GM08714 (cell line): ENCODE measurements around the gene LAMB1.
"Not testable (repeated sequence)": the region's sequence is repeated elsewhere in the genome, so short reads cannot be mapped to it uniquely, and the experiment has no call there.

Experiments
- H3K4me3 ChIP-seq: fragments of 200-500 bp; sonication (Bioruptor generic); 2 replicates; pipeline ENCODE4 v1.5.1; 2014; ENCODE audit warnings: mild to moderate bottlenecking, low read length, inconsistent platforms
- ZNF274 ChIP-seq: IDR thresholded peaks from 2 replicates; pipeline ENCODE4 v1.6.1; 2012; ENCODE audit warnings: mild to moderate bottlenecking, low read depth, low read length

Gene LAMB1

DNA sequence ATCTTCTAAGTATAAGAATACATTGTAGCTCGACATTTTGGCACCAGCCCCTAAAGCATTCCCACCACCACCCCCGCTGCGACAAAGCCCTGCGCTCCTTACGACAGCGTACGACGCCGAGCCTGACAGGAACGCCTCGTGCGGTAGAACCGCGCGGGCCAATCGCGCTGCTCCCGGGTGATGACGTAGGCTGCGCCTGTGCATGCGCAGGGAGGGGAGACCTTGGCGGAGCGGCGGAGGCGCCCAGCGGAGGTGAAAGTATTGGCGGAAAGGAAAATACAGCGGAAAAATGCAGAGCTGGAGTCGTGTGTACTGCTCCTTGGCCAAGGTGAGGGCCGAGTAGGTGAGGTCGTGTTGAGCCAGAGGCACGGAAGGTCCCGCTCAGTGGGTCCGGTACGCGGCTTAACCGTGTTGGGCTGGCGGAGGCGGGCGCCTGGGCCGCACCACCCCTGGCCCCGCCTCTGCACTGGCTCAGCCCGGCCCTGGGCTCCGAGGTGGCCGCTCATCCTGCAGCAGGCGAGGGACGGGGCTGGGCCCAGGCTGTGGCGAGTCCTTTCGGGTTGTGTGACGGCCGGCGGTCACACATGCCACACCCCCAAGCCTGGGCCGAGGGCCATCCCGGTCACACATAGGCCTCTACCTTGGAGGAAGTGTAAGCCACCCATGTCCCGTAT lies 111.9 kb downstream of the LAMB1 start, which contains the start of gene DLD:
Gene DLD, plus strand, starts transcription at position 222 of the 674 bp plus-strand sequence. Its CDS starts 68 bp downstream, at position 290.
- H3K4me3 ChIP-seq = peak within 1 kb of the TSS; percentile 82
- no peak for TF ChIP-seq ZNF274

DNA sequence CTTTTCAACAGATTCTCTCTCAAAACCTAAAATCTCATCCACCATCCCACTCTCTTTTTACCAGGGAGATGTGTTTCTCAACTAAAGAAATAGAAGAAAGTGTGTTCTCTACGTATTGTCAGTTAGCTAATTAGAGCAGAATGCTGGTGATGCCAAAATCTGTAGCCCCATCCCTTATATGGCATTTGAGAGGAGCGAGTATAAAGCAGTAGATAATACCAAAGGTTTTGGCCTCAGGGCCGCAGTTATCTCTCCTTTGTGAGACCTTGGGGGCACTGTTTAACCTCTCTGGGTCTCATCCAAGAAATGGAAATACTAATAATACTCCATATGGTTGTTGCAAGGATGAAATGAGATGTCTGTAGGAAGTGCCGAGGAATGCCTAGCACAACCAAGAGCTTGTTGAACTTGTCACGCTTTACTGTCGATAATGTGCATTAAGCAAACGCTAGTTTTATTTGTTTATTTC lies 112.4 kb downstream of the LAMB1 start:
- H3K4me3 ChIP-seq = peak overlapping the region; percentile 82
- TF ChIP-seq ZNF274 = no peak

DNA sequence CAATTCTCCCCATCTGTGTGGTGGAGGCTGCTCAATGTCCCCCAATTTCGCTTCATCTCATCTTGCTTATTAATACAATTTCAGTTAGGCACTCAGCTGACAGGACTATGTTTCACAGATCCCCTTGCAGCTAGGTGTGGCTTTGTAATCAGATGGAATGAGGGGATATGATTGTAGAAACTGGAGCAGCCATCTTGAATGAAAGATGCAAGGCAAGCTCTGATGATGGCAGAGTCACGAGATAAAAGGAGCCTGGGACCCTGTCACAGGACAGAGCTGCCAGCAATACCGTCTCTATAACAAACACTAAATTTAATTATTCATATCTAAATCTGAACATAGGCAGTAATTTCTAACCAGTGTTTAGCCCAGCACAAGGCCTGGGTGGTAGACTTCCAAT lies 113.0 kb downstream of the LAMB1 start:
- TF ChIP-seq ZNF274 = no peak
- no peak overlapping the region for H3K4me3 ChIP-seq

DNA sequence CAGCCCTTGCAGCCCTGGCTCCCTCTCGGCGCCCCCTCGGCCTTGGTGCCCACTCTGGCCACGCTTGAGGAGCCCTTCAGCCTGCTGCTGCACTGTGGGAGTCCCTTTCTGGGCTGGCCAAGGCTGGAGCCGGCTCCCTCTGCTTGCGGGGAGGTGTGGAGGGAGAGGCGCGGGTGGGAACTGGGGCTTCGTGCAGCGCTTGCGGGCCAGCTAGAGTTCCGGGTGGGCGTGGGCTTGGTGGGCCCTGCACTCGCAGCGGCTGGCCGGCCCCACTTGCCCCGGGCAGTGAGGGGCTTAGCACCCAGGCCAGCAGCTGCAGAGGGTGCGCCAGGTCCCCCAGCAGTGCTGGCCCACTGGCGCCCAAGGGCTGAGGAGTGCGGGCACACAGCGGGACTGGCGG lies 115.1 kb downstream of the LAMB1 start:
- H3K4me3 ChIP-seq = not testable (repeated sequence)

DNA sequence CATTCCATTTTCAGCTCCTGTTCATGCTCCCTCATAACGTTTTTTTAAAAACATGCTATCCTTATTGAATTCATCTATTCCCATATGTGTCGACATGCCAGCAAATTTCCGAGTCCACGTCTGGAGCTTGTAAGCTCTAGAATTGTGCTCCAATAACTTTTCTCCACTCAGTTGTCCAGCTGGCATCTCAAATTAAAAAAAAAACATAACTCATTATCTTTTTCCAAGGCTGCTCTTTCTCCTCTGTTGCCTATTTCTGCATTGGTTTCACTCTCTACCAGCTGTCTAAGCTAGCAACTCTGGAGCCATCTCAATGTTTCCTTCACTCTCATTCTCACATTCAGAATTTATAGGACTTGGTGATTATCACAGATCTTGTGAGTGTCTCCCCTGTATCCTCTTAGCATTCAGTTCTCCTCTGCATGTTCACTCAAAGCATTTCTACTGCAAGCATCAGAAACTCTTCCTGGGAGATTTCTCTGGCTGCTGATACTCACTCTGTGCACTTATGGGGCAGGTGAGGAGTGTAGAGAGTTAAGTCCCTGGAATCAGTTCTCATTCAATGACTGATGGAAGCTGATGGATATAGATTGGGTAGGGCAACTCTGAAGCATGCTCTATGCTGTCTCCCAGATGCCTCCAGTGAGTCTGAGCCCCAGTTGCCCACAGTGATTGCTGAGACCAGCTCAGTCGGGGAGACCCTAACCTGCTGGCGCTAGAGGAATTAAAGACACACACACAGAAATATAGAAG lies 118.7 kb downstream of the LAMB1 start:
- no peak for TF ChIP-seq ZNF274
- no peak overlapping the region for H3K4me3 ChIP-seq

DNA sequence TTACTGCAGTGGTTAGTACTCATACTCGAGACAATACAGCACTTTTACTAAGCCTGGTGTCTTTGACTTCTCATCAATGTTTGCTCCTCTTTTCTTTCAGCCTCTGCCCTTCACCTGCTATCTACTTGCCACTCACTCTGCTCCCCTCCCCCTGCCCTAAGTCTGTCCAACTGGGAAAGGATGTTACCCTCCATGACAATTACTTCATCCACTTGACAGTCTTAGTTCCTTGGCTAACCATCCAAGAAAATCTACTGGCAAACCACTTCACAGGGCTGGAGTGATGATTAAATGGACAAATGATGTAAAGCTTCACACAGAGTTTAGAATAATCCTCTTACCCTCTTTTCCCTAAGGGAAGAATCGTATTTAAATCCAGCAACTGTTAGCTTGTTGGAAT lies 120.2 kb downstream of the LAMB1 start:
- H3K4me3 ChIP-seq = no peak overlapping the region
- TF ChIP-seq ZNF274 = no peak

DNA sequence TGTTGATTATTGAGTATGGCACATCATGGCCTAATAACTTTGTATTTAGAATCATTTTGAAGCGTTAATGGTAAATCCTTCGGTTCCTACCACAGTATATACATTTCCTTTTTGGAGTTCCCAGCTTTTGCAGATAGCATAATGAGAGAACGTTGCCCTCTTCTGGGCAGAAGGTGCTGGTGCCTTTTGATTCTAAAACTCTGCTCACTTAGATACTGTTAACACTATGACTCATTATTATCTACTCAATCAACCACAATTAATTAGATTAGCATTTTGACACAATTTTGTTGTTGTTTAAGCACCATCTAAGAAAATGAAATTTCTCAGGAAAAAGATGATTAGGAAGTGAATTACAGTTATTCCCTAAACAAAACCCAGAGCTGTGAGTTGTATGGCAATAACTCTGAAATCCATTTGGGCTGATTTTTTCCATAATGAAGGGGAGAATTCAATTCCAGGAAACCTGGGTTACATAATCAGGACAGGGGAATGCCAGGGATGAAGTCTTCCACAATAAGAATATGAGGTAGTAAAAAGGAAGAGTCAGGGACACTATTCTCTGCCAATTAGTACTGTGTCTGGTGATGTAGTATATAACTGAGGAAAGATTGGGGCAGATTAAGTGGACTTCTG lies 123.4 kb downstream of the LAMB1 start:
- TF ChIP-seq ZNF274 = no peak
- no peak overlapping the region for H3K4me3 ChIP-seq

DNA sequence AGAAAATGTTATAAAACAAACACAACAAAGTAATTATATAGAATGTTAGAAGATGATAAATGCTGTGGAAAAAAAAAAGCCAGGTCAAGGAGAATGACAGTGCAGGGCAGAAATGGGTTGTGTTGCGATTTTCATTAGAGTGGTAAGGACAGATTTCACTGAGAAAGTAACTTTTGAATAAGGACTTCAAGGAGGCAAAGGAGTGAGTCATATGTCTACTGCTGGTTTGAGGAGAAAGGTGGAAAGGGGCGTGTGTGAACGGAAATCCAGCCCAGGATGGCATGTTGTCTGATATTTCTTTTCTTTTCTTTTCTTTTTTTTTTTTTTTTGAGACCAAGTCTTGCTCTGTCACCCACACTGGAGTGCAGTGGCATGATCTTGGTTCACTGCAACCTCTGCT lies 124.3 kb downstream of the LAMB1 start:
- no peak overlapping the region for H3K4me3 ChIP-seq
- TF ChIP-seq ZNF274 = no peak

DNA sequence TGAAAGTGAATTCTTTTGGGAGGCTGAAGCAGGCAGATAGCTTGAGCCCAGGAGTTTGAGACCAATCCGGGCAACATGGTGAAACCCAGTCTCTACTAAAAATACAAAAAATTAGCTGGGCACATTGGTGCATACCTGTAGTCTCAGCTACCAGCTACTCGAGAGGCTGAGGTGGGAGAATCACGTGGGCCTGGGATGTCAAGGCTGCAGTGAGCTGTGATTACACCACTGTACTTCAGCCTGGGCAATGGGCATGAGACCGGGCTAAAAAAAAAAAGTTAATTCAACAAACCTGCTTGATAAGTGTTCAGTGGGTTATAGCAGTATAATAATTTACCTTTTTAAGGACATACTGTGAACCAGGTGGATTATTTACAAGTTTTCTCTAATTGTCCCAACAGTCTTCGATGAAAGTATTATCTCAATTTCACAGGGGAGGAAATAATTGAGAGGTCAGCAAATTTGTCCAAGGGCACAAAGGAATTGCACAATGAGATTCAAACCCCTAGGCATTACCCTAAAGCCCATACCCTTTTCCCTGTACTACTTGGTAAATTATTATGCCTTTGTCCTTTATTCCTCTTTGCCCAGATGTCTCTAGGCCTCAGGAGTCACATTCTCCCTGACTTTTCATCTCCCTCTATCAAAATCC lies 125.1 kb downstream of the LAMB1 start:
- TF ChIP-seq ZNF274 = no peak
- H3K4me3 ChIP-seq = no peak overlapping the region

DNA sequence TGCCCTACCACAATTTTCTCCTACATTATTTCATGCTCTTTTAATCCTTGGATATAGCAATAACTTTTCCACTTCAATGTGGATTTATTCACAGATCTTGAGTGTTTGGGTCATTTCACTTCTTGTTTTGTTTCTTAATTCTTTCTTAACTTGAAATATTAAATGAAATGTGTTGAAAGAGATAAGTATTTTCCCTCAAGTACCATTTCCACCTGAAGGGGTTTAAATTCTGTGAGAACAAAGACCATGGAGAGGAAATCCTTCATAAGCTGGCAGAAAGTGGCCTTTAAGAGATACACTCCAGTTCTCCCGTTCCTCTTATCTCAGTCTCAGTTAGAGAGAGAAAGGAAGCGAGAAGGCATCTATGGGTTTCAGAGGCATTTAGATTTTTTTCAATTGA lies 126.0 kb downstream of the LAMB1 start:
- no peak for TF ChIP-seq ZNF274
- no peak overlapping the region for H3K4me3 ChIP-seq

DNA sequence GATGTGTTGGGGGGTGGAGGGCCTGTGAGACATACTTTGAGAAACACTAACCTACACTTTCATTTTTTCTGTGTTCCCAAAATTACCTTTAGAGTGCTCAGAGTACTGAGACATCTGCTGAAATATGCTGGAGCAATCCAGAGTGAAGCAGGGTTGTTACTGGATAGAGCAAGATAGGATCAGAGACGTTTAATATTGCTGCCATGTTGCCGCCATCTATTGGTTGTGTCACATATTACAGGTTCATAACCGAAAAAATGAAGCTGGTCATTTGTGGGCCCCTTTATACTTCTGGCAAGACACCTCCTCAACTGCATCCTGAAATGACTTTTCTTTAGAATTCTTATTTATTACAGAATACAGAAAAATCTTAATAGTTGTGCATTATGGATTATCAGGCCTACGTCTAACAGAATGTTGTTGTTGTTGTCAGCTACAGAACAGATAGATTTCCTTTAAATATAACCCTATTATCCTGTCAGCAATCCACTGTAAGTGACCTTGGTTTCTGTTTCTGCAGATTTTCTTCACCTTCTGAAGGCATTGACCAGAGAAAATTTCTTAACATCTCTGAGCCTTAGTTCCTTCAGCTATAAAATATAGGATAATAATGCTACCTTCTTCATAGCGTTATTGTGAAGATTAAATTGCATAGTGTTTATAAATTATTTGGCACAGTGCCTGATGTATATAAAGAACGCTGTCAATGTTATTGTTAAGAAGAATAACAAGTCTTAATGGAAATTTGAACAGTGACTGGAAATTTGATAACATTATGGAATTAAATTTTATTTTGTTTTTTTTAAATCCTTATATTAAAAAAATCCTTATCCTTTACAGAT lies 128.1 kb downstream of the LAMB1 start:
- TF ChIP-seq ZNF274 = no peak
- H3K4me3 ChIP-seq = no peak overlapping the region

DNA sequence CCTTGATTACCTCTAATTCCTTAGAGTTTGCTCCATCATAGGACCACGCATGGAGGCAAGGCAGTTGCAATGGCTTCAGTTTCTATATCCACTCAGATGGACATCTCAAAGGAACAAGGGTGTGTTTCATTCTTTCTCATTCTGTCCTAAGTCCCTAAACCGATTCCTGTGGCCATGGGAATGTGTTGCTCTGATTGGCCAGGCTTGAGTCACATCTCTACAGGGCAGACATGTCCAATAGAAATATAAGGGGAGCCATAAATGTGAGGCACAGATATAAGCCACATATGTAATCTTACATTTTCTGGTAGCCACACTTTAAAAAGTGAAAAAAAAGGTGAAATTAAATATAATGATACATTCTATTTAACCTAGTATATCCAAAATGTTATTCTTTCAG lies 128.8 kb downstream of the LAMB1 start:
- no peak overlapping the region for H3K4me3 ChIP-seq
- no peak for TF ChIP-seq ZNF274
